ENCODE results near the gene DTX3L. TPM values are rescaled to one million over a fixed set of nuclear protein-coding genes. Genes with fewer than 3 reads are reported as not detected.

Gene DTX3L
- total and polyA plus RNA-seq, 9 of the 15 experiments (the other 6 are each of a cell fraction or from before 2014, with no cell fraction given), result 2.3 to 6.5 (median 3.0) TPM

DNA sequence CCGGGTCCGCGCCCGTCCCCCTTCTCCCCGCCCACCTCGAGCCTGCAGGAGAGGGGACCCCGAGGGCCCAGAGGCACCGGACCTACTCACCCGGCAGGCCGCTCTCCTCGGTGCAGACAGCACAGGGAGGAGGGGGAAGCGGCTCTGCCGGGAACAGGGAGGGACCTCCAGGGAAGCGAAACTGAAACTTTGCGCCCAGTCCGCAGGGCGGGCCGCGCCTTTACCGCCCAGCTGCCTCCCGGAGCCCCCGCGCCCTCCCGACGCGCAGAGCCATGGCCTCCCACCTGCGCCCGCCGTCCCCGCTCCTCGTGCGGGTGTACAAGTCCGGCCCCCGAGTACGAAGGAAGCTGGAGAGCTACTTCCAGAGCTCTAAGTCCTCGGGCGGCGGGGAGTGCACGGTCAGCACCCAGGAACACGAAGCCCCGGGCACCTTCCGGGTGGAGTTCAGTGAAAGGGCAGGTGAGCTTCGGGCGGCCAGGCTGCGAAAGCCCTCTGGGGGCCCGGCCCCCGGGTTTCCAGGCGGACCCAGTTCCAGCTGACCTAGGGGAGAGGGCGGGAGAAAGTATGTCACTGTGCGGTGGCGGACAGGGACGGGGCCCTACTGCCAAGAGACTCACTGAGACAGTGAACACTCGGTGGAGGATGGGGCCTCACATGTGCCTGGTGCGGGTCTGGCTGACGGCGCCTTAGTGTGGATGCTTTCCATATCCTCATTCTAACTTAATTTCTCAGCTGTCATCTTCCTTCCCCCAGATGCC lies at the start of gene DTX3L, which contains the start of gene PARP9 (continued):
- TF ChIP-seq, protein P1, sequence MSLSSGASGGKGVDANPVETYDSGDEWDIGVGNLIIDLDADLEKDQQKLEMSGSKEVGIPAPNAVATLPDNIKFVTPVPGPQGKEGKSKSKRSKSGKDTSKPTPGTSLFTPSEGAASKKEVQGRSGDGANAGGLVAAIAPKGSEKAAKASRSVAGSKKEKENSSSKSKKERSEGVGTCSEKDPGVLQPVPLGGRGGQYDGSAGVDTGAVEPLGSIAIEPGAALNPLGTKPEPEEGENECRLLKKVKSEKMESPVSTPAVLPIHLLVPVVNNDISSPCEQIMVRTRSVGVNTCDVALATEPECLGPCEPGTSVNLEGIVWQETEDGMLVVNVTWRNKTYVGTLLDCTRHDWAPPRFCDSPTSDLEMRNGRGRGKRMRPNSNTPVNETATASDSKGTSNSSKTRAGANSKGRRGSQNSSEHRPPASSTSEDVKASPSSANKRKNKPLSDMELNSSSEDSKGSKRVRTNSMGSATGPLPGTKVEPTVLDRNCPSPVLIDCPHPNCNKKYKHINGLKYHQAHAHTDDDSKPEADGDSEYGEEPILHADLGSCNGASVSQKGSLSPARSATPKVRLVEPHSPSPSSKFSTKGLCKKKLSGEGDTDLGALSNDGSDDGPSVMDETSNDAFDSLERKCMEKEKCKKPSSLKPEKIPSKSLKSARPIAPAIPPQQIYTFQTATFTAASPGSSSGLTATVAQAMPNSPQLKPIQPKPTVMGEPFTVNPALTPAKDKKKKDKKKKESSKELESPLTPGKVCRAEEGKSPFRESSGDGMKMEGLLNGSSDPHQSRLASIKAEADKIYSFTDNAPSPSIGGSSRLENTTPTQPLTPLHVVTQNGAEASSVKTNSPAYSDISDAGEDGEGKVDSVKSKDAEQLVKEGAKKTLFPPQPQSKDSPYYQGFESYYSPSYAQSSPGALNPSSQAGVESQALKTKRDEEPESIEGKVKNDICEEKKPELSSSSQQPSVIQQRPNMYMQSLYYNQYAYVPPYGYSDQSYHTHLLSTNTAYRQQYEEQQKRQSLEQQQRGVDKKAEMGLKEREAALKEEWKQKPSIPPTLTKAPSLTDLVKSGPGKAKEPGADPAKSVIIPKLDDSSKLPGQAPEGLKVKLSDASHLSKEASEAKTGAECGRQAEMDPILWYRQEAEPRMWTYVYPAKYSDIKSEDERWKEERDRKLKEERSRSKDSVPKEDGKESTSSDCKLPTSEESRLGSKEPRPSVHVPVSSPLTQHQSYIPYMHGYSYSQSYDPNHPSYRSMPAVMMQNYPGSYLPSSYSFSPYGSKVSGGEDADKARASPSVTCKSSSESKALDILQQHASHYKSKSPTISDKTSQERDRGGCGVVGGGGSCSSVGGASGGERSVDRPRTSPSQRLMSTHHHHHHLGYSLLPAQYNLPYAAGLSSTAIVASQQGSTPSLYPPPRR (CRISPR knock-in tag; IDR thresholded peaks at IDR 0.05; ENCODE audit: borderline replicate concordance), result no peak
- TF ChIP-seq NRF1 (conservative IDR thresholded peaks at IDR 0.05 in 1 of 2, IDR thresholded peaks at IDR 0.05 in 1 of 2), result peak; percentile 50 to 63; a peak in 3 of 4 replicates
- TF ChIP-seq, protein P2, sequence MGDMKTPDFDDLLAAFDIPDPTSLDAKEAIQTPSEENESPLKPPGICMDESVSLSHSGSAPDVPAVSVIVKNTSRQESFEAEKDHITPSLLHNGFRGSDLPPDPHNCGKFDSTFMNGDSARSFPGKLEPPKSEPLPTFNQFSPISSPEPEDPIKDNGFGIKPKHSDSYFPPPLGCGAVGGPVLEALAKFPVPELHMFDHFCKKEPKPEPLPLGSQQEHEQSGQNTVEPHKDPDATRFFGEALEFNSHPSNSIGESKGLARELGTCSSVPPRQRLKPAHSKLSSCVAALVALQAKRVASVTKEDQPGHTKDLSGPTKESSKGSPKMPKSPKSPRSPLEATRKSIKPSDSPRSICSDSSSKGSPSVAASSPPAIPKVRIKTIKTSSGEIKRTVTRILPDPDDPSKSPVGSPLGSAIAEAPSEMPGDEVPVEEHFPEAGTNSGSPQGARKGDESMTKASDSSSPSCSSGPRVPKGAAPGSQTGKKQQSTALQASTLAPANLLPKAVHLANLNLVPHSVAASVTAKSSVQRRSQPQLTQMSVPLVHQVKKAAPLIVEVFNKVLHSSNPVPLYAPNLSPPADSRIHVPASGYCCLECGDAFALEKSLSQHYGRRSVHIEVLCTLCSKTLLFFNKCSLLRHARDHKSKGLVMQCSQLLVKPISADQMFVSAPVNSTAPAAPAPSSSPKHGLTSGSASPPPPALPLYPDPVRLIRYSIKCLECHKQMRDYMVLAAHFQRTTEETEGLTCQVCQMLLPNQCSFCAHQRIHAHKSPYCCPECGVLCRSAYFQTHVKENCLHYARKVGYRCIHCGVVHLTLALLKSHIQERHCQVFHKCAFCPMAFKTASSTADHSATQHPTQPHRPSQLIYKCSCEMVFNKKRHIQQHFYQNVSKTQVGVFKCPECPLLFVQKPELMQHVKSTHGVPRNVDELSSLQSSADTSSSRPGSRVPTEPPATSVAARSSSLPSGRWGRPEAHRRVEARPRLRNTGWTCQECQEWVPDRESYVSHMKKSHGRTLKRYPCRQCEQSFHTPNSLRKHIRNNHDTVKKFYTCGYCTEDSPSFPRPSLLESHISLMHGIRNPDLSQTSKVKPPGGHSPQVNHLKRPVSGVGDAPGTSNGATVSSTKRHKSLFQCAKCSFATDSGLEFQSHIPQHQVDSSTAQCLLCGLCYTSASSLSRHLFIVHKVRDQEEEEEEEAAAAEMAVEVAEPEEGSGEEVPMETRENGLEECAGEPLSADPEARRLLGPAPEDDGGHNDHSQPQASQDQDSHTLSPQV (IDR thresholded peaks at IDR 0.05), result peak; percentile 79
- TF ChIP-seq, protein P3, sequence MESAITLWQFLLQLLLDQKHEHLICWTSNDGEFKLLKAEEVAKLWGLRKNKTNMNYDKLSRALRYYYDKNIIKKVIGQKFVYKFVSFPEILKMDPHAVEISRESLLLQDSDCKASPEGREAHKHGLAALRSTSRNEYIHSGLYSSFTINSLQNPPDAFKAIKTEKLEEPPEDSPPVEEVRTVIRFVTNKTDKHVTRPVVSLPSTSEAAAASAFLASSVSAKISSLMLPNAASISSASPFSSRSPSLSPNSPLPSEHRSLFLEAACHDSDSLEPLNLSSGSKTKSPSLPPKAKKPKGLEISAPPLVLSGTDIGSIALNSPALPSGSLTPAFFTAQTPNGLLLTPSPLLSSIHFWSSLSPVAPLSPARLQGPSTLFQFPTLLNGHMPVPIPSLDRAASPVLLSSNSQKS (CRISPR knock-in tag; IDR thresholded peaks at IDR 0.05), result no peak
- TF ChIP-seq, protein P4, sequence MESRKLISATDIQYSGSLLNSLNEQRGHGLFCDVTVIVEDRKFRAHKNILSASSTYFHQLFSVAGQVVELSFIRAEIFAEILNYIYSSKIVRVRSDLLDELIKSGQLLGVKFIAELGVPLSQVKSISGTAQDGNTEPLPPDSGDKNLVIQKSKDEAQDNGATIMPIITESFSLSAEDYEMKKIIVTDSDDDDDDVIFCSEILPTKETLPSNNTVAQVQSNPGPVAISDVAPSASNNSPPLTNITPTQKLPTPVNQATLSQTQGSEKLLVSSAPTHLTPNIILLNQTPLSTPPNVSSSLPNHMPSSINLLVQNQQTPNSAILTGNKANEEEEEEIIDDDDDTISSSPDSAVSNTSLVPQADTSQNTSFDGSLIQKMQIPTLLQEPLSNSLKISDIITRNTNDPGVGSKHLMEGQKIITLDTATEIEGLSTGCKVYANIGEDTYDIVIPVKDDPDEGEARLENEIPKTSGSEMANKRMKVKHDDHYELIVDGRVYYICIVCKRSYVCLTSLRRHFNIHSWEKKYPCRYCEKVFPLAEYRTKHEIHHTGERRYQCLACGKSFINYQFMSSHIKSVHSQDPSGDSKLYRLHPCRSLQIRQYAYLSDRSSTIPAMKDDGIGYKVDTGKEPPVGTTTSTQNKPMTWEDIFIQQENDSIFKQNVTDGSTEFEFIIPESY (CRISPR knock-in tag; IDR thresholded peaks at IDR 0.05), result no peak; the same call in 1 of the 2 replicates
- no peak for TF ChIP-seq U2AF2 (optimal IDR thresholded peaks at IDR 0.05; ENCODE audit: low read depth, low read length)
- peak; percentile 57; the same call in 1 of the 2 replicates for TF ChIP-seq CXXC5 (CRISPR knock-in tag; IDR thresholded peaks at IDR 0.05)
- no peak for TF ChIP-seq ZC3H4 (CRISPR knock-in tag; IDR thresholded peaks at IDR 0.05; ENCODE audit: borderline replicate concordance)
- TF ChIP-seq RHOXF2B (CRISPR knock-in tag; conservative IDR thresholded peaks at IDR 0.05), result no peak
- TF ChIP-seq IFI16 (CRISPR knock-in tag; IDR thresholded peaks at IDR 0.05), result no peak
- no peak for TF ChIP-seq PHF21A (IDR thresholded peaks at IDR 0.05; ENCODE audit: borderline replicate concordance, low read depth)
- no peak for TF ChIP-seq SRSF7 (optimal IDR thresholded peaks at IDR 0.05; ENCODE audit: low read depth, low read length)
- TF ChIP-seq ZNF140 (CRISPR knock-in tag; IDR thresholded peaks at IDR 0.05), result no peak
- TF ChIP-seq, protein P5, sequence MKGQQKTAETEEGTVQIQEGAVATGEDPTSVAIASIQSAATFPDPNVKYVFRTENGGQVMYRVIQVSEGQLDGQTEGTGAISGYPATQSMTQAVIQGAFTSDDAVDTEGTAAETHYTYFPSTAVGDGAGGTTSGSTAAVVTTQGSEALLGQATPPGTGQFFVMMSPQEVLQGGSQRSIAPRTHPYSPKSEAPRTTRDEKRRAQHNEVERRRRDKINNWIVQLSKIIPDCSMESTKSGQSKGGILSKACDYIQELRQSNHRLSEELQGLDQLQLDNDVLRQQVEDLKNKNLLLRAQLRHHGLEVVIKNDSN (CRISPR knock-in tag; IDR thresholded peaks at IDR 0.05), result peak; percentile 38; the same call in 1 of the 2 replicates

Data from K562 (cell line).